Stromal cell of bone marrow (primary cell): ENCODE measurements around the gene TAS2R4.
"Not testable (repeated sequence)": the region's sequence is repeated elsewhere in the genome, so short reads cannot be mapped to it uniquely, and the experiment has no call there.

Experiments
- DNase-seq: peaks from one replicate; pipeline ENCODE4 v3.0.0-alpha.2; 2012; ENCODE audit warnings: low read depth

TAS2R4 gene, protein sequence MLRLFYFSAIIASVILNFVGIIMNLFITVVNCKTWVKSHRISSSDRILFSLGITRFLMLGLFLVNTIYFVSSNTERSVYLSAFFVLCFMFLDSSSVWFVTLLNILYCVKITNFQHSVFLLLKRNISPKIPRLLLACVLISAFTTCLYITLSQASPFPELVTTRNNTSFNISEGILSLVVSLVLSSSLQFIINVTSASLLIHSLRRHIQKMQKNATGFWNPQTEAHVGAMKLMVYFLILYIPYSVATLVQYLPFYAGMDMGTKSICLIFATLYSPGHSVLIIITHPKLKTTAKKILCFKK

DNA sequence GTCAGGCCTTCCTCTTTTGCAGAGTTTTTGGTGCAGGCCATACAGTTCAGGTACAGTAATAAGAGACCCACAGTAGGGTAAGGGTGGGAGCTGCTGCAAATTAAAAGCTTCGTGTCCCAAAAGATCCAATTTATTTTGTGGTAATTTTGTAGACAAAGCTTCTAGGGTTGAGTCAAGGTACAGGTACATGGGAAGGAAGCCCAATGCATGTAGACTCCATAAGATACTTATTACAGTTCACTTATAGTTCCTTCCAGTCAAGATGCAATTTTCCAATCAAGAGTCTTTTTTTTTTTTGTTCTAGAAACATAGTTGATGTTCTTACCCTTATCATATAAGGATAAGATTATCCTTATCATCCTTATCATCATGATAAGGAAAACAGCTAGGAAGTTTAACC is at the start of gene TAS2R4:
Gene TAS2R4 (plus strand): TSS at position 301 of the 400 bp plus-strand sequence. CDS start 1,815 bp downstream, outside the sequence.
- no peak for DNase-seq

DNA sequence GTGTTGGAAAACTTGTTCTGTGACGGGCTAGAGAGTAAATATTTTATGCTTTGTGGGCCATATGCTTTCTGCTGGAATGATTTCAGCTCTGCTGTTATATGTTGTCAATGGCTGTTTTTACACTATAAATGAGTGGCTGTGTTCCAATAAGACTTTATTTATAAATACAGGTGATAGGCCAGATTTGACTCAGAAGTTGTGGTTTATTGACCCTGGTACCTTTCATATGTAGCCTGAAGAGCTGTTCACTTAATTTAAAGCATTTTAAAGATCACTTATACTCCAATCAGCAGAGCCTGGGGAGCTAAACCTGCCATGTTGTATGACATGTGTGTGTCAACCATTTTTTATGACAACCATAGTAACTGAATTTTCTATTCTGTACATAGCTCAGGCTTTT is 47.5 kb upstream of the TAS2R4 start:
- no peak for DNase-seq

DNA sequence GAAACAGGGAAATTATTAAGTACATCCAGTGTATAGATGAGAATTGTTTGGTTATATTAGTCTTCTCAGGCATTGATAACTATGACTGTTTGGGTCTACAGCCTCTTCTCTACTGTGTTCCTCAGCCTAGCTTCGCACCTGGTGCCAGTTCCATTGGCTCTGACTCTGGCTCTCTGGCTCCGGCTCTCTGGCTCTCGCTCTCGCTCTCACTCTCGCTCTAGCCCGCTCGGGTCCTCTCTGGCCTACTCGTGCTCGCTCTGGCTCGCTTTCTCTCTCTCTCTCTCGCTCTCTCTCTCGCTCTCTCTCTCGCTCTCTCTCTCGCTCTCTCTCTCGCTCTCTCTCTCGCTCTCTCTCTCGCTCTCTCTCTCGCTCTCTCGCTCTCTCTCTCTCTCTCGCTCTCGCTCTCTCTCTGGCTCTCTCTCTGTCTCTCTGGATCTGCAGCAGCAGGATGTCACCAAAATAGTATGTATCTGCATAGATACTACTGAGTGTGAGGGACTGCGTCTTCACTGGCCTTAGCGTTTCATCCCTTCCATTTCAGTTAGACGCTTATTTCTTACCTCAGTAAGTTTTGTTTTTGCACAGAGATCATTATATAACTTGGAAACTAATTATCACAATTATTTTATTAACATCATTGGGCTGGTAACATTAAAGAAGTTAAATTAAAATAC is 44.9 kb upstream of the TAS2R4 start:
- DNase-seq = no peak

DNA sequence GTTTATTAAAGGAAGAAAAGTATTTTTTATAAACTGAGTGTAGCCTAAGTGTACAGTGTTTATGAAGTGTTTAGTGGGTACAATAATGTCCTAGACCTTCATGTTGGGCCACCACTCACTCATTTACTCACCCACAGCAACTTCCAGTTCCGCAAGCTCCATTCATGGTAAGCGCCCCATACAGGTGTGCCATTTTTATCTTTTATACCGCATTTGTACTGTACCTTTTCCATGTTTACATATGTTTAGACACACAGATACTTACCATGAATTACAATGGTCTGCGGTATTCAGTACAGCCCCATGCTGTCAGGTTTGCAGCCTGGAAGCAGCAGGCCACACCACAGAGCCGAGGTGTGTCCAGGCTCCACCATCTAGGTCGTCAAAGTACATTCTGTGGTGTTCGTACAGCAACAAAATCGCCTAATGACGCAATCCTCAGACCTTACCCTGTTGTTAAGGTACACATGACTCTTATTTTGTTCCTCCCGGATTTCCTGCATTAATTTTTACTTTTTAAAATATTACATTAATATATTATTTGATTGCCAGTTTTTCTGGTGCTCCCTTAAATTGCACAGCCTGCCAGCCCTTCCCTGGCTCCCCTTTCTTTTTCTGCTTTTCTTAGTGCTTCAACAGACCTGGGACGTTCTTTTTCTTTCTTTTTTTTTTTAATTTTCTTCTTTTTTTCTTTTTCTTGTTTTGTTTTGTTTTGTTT is 39.2 kb upstream of the TAS2R4 start:
- DNase-seq = no peak

DNA sequence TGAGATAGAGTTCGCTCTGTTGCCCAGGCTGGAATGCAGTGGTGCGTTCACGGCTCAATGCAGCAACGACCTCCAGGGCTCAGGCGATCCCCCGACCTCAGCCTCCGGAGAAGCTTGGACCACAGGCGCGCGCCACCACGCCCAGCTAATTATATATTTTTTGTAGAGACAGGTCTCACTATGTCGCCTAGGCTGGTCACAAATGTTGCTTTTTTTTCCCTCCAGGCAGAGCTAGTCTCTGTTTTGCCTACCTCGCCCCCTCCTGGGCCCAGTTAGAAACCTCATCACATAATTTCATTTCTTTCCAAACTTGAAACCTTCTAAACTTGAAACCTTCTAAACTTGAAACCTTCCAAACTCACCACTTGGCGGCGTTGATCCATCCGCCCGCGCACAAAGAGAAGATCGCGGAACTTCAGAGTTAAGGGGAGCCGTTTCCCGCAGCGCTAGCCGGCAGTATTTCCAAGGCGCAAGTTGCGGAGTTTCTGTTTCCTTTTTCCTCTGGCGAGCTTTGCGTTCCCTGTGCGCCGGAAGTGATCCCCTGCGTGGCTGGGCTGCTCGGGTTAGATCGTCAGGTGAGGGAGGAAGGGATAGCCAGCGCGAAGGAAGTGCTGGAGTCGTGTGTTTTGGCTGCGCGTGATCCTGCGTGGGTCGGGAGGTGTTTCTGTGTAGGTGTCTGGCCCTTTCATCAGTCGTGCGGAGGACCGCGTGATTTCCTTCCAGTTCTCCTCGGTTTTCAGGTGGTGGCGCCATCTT is 38.5 kb upstream of the TAS2R4 start, which contains the start of gene SSBP1:
Gene SSBP1 (plus strand): TSS at position 523 of the 756 bp plus-strand sequence. CDS start 809 bp downstream, outside the sequence.
- peak; percentile 95 for DNase-seq

DNA sequence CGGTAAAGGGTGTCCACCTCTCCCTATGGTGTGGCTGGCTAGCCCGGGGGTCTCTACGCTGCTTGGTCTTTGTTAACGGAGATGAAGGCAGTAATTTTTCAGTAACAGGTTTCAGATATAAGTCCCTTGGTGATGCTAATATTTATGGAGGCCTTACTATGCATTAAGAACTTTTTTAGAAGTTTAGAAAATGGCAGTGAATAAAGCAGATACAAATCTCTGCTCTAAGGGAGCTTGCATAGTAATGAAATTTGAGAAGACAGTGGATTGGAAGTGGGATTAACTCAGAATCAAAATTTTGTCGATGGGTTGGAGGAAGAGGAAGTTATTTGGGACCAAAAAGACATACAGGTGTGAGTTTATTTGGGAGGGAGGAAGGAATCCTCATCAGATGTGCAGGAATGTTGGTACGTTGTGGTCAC is 37.9 kb upstream of the TAS2R4 start:
- no peak for DNase-seq

DNA sequence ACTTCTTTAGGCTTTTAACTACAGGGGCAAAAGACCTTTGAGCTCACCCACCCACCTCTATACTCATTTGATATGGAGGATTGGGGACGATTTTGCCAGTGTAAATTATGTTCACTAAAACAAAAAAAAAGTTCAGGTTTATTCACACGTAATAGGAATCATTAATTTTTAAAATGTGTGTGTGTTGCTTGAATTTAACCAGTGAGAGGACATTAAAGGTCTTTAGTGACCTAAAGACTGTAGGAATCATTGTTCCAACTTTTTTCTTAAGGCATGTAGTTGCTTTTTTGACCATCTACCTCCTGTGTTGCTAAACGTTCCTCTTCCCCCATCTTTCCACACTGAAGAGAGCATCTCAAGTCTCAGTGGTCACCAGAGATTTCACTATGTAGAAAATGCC is 37.2 kb upstream of the TAS2R4 start:
- DNase-seq = no peak

DNA sequence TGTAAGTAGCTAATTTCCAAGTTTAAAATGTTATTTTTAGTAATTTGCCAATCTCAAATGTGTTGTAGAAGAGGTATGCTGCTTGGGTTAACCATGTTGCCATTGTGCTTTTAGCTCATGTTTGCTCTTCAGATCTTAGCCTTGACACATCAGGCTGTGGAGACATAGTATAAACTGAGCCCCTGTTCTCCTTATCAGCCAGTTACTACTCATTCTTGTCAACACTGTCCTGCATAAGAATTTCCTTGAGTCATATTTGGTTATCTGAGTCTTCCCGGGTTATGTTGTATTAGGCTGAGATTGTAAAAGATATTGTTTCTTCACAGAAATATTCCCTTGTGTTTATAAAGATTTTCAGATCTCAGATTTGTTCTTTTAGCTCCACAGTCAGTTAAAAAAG is 34.2 kb upstream of the TAS2R4 start:
- no peak for DNase-seq

DNA sequence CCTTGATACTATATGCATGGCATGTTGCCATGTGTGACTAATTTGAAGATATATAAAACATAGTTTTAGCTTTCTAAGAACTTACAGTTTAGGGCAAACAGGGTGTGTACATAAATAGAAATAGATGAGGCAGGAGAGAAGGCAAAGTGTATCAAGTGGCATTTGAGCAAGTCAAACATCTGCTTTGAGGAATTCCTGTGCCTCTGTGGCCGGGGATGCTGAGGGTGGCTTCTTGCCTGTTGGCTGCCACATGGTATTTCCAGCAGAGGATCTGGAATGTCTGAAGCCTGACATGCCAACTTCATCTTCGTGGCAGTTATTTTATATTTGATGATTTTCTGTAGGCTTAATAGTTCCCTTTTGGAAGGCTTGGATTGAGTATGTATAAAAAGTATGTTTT is 32.3 kb upstream of the TAS2R4 start:
- DNase-seq = no peak

DNA sequence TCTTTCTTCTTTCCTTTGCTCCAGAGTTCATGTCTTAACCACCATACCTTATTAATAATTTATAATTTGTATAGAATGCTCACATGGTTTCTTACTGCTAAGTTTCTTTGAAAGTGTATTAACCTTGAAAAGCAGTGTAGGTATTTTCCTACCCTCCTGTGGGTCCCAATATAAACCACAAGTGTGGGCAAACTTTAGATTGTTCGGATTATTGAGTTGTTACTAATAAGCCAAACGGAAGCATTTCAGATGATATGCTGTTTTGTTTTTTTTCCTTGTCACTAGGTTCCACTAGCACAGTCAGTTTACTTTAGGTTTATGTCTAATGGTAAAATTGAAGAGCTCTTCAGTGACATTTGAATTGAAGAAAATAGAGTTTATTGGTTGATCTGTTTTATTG is 28.1 kb upstream of the TAS2R4 start:
- DNase-seq = no peak

DNA sequence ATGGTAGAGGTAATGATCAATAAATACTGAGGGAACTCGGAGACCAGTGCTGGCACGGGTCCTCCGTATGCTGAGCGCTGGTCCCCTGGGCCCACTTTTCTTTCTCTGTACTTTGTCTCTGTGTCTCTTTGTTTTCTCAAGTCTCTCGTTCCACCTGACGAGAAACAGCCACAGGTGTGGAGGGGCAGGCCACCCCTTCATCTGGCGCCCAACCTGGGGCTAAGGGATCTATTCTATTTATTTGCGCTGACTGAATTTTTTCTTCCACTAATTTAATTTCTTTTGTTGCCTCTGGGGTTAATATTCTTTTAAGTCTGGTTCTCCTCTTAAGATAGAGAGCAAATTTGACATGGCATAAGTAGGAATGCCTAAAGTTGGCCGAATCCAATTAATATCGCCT is 24.6 kb upstream of the TAS2R4 start:
- DNase-seq = not testable (repeated sequence)

DNA sequence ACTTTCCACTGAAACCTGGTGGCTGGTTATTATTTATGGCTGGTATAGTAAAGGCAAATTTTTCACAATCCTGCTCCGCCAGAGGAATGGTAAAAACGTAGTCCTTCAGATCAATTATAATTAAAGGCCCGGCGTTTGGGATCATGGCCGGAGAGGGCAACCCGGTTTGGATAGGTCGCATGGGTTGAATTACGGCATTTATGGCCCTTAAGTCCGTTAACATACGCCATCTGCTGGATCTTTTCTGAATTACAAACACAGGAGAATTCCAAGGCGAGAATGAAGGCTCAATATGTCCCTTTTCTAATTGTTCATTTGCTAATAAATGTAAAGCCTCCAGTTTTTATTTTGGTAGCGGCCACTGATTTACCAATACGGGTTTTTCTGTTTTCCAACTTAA is 23.8 kb upstream of the TAS2R4 start:
- DNase-seq = no peak

DNA sequence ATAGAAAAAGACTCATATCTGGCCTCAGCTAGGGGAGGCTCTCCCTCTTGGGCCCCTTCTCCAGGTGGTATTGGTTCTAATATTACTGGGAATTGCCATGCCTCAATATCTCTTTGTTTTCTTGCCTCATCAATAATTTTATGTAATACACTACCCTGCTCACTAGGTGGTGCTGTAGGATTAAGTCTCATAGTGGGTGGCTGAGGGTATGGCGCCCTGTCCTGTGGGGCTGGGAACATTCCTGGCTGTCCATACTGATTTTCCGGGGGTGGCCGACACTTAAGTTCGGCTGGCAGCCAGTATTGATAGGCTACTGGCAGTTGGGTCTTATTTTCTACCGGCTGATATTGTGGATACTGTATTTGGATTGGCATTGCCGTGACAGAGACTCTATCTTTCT is 21.5 kb upstream of the TAS2R4 start:
- DNase-seq = no peak

DNA sequence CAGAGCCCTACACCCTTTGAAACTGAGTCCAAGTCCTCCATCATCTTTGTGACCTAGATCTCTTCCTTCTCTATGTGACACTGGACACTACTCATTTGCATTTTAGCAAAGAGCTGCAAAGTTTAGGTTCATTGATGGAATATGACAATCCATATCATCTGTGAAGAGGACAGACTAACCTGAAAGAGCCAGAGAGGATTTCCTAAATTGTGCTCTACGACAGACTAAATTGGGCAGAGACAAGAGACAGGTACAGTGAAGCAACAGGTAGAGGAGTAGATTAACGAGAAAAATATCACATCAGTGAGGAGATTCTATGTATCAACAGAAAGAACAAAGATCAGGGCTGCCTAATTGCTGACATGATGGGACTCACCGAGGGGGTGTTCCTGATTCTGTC is 12.7 kb upstream of the TAS2R4 start, which contains the start of gene TAS2R3:
Gene TAS2R3 (plus strand): TSS at position 301 of the 400 bp plus-strand sequence. CDS start 62 bp downstream, at position 363.
- DNase-seq = no peak

DNA sequence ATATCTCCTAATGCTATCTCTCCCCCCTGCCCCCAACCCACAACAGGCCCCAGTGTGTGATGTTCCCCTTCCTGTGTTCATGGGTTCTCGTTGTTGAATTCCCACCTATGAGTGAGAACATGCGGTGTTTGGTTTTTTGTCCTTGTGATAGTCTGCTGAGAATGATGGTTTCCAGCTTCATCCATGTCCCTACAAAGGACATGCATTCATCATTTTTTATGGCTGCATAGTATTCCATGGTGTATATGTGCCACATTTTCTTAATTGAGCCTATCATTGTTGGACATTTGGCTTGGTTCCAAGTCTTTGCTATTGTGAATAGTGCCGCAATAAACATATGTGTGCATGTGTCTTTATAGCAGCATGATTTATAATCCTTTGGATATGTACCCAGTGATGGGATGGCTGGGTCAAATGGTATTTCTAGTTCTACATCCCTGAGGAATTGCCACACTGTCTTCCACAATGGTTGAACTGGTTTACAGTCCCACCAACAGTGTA is 6.3 kb upstream of the TAS2R4 start:
- DNase-seq = not testable (repeated sequence)

DNA sequence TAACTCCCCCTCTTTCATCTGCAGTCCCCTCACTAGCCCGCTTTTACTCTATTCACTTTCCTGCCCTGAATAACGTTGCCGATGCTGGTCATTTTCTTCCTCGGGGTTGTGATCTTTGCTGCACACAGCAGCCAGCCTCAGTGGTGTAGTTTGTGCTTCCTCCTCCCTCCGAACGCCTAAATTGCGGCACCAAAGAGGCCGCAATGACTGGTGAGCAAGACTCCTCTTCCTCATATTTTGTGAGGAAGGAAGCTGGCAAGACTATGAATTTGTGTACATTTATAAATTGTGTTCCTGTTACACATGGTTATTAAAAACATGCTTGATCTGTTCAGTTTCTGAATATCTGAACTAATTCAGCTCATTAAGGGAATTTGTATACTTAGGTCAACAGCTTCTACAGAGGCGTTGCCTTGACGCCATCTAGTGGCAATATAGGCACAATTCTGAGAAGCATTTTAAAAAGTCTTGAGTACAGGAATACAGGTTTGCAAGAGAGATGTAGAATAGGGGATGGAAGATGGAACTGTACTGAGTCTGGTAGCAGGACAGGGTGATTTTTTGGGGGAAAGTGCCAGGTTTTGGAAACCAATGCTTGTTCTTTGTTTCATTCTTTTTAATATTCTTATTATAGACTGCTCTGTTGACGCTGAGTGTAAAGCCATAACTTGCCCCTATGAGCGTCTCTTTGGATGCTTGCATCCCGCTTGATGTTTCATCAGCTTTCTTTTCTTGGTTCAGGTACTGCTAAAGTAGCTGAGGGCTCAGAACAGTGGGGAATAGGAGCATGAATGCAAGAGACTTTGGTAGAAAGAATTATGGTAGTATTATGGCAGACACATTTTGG is 9.5 kb downstream of the TAS2R4 start:
- peak; percentile 21 for DNase-seq

DNA sequence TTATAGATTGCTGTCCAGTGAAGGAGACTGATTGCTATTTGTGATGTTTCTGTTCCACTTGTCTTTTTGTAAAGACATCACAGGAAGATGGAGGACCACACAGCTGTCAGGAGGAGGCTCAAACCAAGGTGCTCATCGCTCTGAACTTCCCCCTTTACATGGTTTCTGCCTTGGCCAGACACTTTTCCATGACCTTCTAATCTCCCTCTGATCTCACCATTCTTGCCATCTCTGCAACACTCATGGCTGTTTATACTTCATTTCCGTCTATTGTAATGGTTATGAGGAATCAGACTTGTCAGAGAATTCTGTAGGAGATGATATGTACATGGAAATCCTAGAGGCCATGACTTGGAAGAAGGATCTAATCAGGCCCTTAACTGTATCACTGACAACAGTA is 11.8 kb downstream of the TAS2R4 start:
- no peak for DNase-seq

DNA sequence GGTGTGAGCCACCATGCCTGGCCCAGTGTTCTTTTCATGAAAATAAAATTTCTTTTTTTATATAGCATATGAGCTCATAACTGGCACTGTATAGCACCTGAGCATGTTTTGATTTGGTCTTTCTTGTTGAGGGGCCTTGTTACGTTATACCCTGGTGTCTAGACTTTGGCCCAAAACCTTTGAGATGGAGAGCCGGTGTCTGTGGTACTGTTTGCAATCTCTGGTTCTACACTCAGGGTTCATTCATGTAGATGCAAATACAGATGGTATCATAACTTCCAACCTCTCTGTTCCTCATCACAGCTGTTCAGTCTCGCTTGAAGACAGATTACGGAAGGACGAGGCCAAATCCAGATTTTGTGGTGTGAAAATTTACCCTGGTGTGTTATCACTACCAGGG is 13.4 kb downstream of the TAS2R4 start, which contains the start of gene TAS2R5:
Gene TAS2R5 (plus strand): TSS at position 301 of the 400 bp plus-strand sequence. CDS start 145 bp downstream, outside the sequence.
- DNase-seq = no peak

DNA sequence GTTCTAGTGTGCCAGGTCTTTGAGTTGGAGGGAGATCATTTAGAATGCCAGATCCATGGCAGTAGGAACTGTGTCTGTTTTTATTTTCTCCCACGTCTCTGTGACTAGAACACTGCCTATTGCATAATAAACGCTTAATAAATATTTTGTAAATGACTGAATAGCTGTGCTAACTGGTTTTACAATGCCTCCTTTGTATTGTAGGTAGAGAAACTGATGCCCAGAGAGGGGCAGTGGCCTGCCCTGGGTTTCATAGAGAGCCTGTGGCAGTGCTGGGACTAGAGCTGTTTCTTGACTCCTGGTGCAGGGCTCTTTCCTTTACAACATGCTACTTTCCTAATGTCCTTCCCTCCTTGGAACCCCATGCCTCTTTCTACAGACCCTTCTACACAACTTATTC is 16.1 kb downstream of the TAS2R4 start:
- no peak for DNase-seq

DNA sequence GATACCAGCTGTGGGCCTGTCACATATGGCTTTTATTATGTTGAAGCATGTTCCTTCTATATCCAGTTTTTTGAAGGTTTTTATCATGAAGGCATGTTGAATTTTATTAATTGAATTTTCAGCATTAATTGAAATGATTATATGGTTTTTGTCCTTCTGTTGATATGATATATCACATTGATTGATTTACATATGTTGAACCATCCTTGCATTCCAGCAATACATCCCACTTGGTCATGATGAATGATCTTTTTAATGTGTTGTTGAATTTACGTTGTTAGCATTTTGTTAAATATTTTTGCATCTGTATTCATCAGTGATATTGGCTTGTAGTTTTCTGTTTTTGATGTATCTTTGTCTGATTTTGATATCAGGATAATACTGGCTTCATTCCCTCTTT is 43.6 kb downstream of the TAS2R4 start:
- no peak for DNase-seq

DNA sequence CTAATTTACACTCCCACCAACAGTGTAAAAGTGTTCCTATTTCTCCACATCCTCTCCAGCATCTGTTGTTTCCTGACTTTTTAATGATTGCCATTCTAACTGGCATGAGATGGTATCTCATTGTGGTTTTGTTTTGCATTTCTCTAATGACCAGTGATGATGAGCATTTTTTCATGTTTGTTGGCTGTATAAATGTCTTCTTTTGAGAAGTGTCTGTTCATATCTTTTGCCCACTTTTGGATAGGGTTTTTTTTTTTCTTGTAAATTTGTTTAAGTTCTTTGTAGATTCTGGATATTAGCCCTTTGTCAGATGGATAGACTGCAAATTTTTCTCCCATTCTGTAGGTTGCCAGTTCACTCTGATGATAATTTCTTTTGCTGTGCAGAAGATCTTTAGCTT is 46.0 kb downstream of the TAS2R4 start:
- DNase-seq = not testable (repeated sequence)
